Loucy (cell line): ENCODE data around the gene CARD8.

ENCODE experiments used
- H2AFZ ChIP-seq: fragments of 200-600 bp; sonication (generic); 2 replicates; pipeline ENCODE4 v1.6.0; 2016; ENCODE audit warnings: antibody characterized with exemption, mild to moderate bottlenecking, low read length, moderate library complexity
- H3F3A ChIP-seq: fragments of 200-600 bp; 2 replicates; pipeline ENCODE4 v1.6.0; 2016; ENCODE audit warnings: antibody characterized with exemption, low read depth, mild to moderate bottlenecking
- H3K27me3 ChIP-seq: fragments of 200-600 bp; sonication (generic); 2 replicates; pipeline ENCODE4 v1.6.1; 2014; ENCODE audit warnings: low read length, mild to moderate bottlenecking; ENCODE audit not compliant: insufficient read depth, poor library complexity, severe bottlenecking
- H3K36me3 ChIP-seq: fragments of 200-600 bp; sonication (generic); 2 replicates; pipeline ENCODE4 v1.6.1; 2016; ENCODE audit warnings: low read length; ENCODE audit not compliant: insufficient read depth
- H3K4me1 ChIP-seq: fragments of 200-600 bp; sonication (generic); 2 replicates; pipeline ENCODE4 v1.5.1; 2014; ENCODE audit warnings: low read length, mild to moderate bottlenecking; ENCODE audit not compliant: insufficient read depth, poor library complexity, severe bottlenecking
- H3K4me2 ChIP-seq: fragments of 200-600 bp; sonication (generic); 2 replicates; pipeline ENCODE4 v1.6.0; 2014; ENCODE audit warnings: antibody characterized with exemption, low read length, low read depth, mild to moderate bottlenecking; ENCODE audit not compliant: poor library complexity, severe bottlenecking
- H3K4me3 ChIP-seq: fragments of 200-600 bp; sonication (generic); 2 replicates; pipeline ENCODE4 v1.5.1; 2014; ENCODE audit warnings: low read length, mild to moderate bottlenecking, mixed read lengths; ENCODE audit not compliant: poor library complexity, severe bottlenecking
- H3K79me2 ChIP-seq: fragments of 200-600 bp; sonication (generic); 2 replicates; pipeline ENCODE4 v1.6.1; 2014; ENCODE audit warnings: low read length; ENCODE audit not compliant: insufficient read depth
- H3K9ac ChIP-seq: fragments of 200-600 bp; sonication (generic); 2 replicates; pipeline ENCODE4 v1.6.0; 2014; ENCODE audit warnings: mild to moderate bottlenecking, low read depth, low read length, moderate library complexity; ENCODE audit not compliant: poor library complexity, severe bottlenecking
- H3K9me2 ChIP-seq: fragments of 200-600 bp; sonication (generic); replicated peaks from 2 replicates; pipeline ENCODE4 v1.6.1; 2016; ENCODE audit warnings: low read depth, low read length, mixed read lengths
- H3K9me3 ChIP-seq: fragments of 200-600 bp; sonication (generic); 2 replicates; pipeline ENCODE4 v1.6.1; 2014; ENCODE audit warnings: mild to moderate bottlenecking, antibody characterized with exemption, low read length, low read depth; ENCODE audit not compliant: insufficient read depth
- H4K20me1 ChIP-seq: fragments of 200-600 bp; sonication (generic); 2 replicates; pipeline ENCODE4 v1.6.0; 2014; ENCODE audit warnings: antibody characterized with exemption, low read length, mild to moderate bottlenecking; ENCODE audit not compliant: insufficient read depth, poor library complexity, severe bottlenecking
- CTCF ChIP-seq: fragments of 200-600 bp; sonication (generic); conservative IDR thresholded peaks from 2 replicates; pipeline ENCODE4 v1.5.1; 2014; ENCODE audit warnings: mild to moderate bottlenecking, antibody characterized with exemption, low read length
- EZH2phosphoT487 ChIP-seq: fragments of 200-600 bp; IDR thresholded peaks from 2 replicates; pipeline ENCODE4 v1.6.1; 2018; ENCODE audit warnings: antibody characterized with exemption, mild to moderate bottlenecking, moderate library complexity, borderline replicate concordance

Gene CARD8

GRCh38 chr19:48255376-48256303 is at the start of gene CARD8:
Gene CARD8, minus strand, starts transcription at chr19:48255912. Its CDS starts 14,892 bp downstream, at chr19:48241020.
- Histone ChIP-seq H3K9me3 (no peaks in the 10 kb centered on the region), H3F3A (peaks cover 8% of the 10 kb centered on the region), H4K20me1 (no peaks in the 10 kb centered on the region), H3K4me3 (peak within 1 kb of the TSS; percentile 91), H3K36me3 (no peaks in the 10 kb centered on the region), H3K4me2 (peak within 1 kb of the TSS; percentile 91), H3K4me1 (peaks cover 53% of the 10 kb centered on the region), H3K79me2 (peaks cover 59% of the 10 kb centered on the region), H3K9me2 (no peaks in the 10 kb centered on the region), H2AFZ (peak within 1 kb of the TSS; percentile 94), H3K27me3 (no peaks in the 10 kb centered on the region), H3K9ac (peak within 1 kb of the TSS; percentile 94)
- TF ChIP-seq EZH2phosphoT487: no peak
- no peak for TF ChIP-seq CTCF

- no peak for TF ChIP-seq EZH2phosphoT487
- no peak for TF ChIP-seq CTCF
- no peak overlapping the region for H2AFZ ChIP-seq
- no peaks in the 10 kb centered on the region for H3F3A ChIP-seq
- H3K4me3 ChIP-seq: no peak overlapping the region
- H3K4me2 ChIP-seq: no peak overlapping the region
- no peaks in the 10 kb centered on the region for H3K79me2 ChIP-seq
- H3K9ac ChIP-seq: no peak overlapping the region
- no peaks in the 10 kb centered on the region for H3K9me2 ChIP-seq
- H3K27me3 ChIP-seq: no peaks in the 10 kb centered on the region
- H3K36me3 ChIP-seq: no peaks in the 10 kb centered on the region
- H3K9me3 ChIP-seq: no peaks in the 10 kb centered on the region
- no peaks in the 10 kb centered on the region for H3K4me1 ChIP-seq
- H4K20me1 ChIP-seq: no peaks in the 10 kb centered on the region
Observed at GRCh38 chr19:48303866-48304265, 48.2 kb upstream of the CARD8 start.

GRCh38 chr19:48303367-48303766 is 47.7 kb upstream of the CARD8 start:
- no peaks in the 10 kb centered on the region for H3K79me2 ChIP-seq
- no peaks in the 10 kb centered on the region for H3K27me3 ChIP-seq
- H3K9me3 ChIP-seq: no peaks in the 10 kb centered on the region
- H3K4me1 ChIP-seq: no peaks in the 10 kb centered on the region
- no peak overlapping the region for H3K9ac ChIP-seq
- no peak for TF ChIP-seq CTCF
- no peak for TF ChIP-seq EZH2phosphoT487
- no peaks in the 10 kb centered on the region for H3K36me3 ChIP-seq
- H3K4me3 ChIP-seq: no peak overlapping the region
- H2AFZ ChIP-seq: no peak overlapping the region
- no peak overlapping the region for H3K4me2 ChIP-seq
- H3K9me2 ChIP-seq: no peaks in the 10 kb centered on the region
- no peaks in the 10 kb centered on the region for H3F3A ChIP-seq
- no peaks in the 10 kb centered on the region for H4K20me1 ChIP-seq
